GM10248 (cell line): ENCODE data around the gene FUNDC1.
"Not testable (repeated sequence)": the region's sequence is repeated elsewhere in the genome, so short reads cannot be mapped to it uniquely, and the experiment has no call there.

Source experiments
- CTCF ChIA-PET: fragments of 300-600 bp; sonication (Branson Sonifier 250); formaldehyde crosslinking; extraction: SDS; loops from one replicate; lab custom pipeline; 2021; ENCODE audit warnings: antibody characterized with exemption; lab: Yijun Ruan, JAX
- POLR2A ChIA-PET: fragments of 350-650 bp; sonication (Branson Sonifier 250); formaldehyde crosslinking; extraction: SDS; loops from one replicate; lab custom pipeline; 2020; ENCODE audit warnings: antibody characterized with exemption; lab: Yijun Ruan, JAX
- DNase-seq: peaks from one replicate; pipeline ENCODE4 v3.0.0; 2012; ENCODE audit errors: extremely low spot score
- CTCF ChIP-seq: IDR thresholded peaks from 2 replicates; pipeline ENCODE4 v1.5.1; 2012; ENCODE audit warnings: mild to moderate bottlenecking, low read depth; ENCODE audit errors: extremely low read depth, missing control alignments, control extremely low read depth

The FUNDC1 gene

DNA sequence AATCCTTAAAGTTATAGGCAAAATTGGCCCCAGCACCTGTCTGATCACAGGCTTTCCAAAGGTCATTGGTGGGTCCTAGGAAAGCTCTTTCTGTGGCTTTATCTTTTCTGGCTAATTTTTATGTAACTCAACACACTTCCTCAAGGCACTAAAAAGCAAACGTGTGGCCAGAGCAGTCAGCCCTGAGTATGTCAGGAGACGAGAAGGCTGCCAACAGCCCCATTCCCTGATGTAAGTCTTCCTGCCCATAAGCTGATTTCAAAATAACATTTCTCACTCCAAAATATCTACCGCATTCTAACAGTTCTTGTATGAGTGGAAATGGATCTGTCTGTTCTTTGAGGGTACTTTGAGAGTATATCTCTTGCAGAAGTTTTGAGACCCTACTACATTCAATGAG lies 25.5 kb upstream of the FUNDC1 start:
- ChIA-PET CTCF (no interaction called here), POLR2A (no interaction called here)
- no peak for DNase-seq
- TF ChIP-seq CTCF = no peak

DNA sequence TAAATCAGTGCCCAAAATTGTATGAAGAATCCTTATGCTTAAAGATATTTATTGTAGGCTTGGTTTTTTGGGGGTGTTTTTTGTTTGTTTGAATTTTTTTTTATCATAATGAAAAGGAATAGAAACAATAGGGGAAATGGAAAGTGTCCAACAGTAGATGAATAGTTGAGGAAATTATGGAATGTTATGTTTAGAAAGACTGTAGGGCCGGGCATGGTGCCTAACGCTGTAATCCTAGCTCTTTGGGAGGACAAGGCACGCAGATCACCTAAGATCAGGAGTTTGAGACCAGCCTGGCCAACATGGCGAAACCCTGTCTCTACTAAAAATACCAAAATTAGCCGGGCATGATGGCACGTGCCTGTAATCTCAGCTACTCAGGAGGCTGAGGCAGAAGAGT lies 19.2 kb upstream of the FUNDC1 start:
- CTCF ChIA-PET, DNase-seq, POLR2A ChIA-PET: not testable (repeated sequence)

GRCh38 chrX:44550563-44550962 lies 7.9 kb upstream of the FUNDC1 start:
- POLR2A ChIA-PET = no interaction called here
- CTCF ChIA-PET = no interaction called here
- no peak for TF ChIP-seq CTCF
- DNase-seq = no peak

DNA sequence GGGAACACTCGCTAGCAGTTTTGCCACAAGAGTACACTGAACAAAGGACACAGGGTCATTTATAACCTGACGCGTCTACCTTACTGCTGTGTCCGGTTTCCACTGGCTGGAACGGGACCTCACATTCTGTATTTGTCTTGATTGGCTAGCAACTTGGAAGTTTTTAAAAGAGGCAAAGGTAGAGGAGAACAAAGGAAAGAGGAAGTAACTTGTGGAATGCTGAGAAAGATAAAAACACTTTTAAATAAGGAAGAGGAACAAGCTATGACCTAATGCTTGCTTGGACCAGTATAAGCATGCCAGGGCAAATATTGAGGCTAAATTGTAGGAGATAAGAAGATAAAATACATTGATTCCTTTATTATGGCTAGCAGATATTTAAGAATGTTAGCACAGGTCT lies 2.8 kb upstream of the FUNDC1 start:
- DNase-seq, CTCF ChIA-PET, POLR2A ChIA-PET: not testable (repeated sequence)

GRCh38 chrX:44544036-44544435 lies 1.4 kb upstream of the FUNDC1 start:
- no peak for DNase-seq
- TF ChIP-seq CTCF = no peak
- CTCF ChIA-PET = no interaction called here
- POLR2A ChIA-PET = no interaction called here

DNA sequence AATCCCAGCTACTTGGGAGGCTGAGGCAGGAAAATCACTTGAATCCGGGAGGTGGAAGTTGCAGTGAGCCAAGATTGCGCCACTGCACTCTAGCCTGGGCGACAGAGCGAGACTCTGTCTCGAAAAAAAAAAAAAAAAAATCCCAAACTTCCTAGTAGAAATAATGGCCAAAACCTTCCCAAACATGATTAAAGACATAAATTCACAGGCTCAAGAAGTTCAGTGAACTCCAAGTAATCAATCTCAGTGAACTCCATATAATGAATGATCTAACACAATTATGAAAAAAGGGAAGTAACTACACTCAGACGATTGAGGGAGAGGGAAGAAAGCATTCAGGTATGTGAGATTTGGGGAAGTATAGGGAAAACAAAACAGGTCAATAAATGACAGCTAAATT lies 6.5 kb downstream of the FUNDC1 start:
- no peak for DNase-seq
- no peak for TF ChIP-seq CTCF
- ChIA-PET POLR2A (no interaction called here), CTCF (no interaction called here)

GRCh38 chrX:44529310-44529709 lies 13.3 kb downstream of the FUNDC1 start:
- CTCF ChIA-PET = interaction anchor here (1.4 kb wide), 1 partner anchor 18 kb away, joined by 3 read pairs; no protein-coding TSS in a partner anchor
- no peak for TF ChIP-seq CTCF
- no peak for DNase-seq
- POLR2A ChIA-PET = no interaction called here

DNA sequence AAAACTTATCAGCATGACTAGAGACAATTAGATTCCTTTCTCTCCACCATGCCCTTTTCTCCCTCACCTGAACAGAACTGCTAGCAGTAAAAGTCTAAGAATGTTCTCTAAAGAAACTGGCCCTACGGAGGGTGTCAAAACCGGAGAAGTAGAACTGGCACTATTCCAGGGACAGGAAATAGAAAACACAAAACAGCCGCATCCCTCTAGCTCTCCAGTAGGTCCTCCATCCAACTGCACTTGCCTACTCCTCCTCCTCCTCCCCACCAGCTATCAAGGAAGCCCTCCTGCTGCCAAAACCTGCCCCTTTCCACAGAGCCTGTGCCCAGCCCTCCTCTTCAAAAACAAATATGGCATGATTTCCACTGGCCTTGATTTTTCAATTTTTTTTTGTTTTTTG lies 28.4 kb downstream of the FUNDC1 start:
- DNase-seq = no peak
- no peak for TF ChIP-seq CTCF
- ChIA-PET CTCF (no interaction called here), POLR2A (no interaction called here)
